Ovary (tissue), 3 donors: ENCODE results near the gene RANBP10.

Experiments used
- CTCF ChIP-seq, 3 donors: fragments of 450-650 bp in 2 of 3; fragments of 200-600 bp in 1 of 3; IDR thresholded peaks; one replicate each; pipeline versions ENCODE4 v1.5.1 to v1.8.0; 2016 to 2022; ENCODE audit warnings: antibody characterized with exemption in 3 of 3, mild to moderate bottlenecking in 1 of 3
- POLR2A ChIP-seq: fragments of 450-650 bp; IDR thresholded peaks from one replicate; pipeline ENCODE4 v1.6.1; 2017; ENCODE audit warnings: antibody characterized with exemption, mild to moderate bottlenecking, moderate library complexity
- donor health status: DM: no; HTN: no; CAD: no.

- TF ChIP-seq CTCF (IDR thresholded peaks at IDR 0.05) (no peak), POLR2A (no peak)
Observed at GRCh38 chr16:67752641-67753040, 53.7 kb downstream of the RANBP10 start.
